Measurements from ENCODE around the gene CDK5RAP3. TPM values are rescaled to one million over a fixed set of nuclear protein-coding genes. Genes with fewer than 3 reads are reported as not detected.
"Not testable (repeated sequence)": the region's sequence is repeated elsewhere in the genome, so short reads cannot be mapped to it uniquely, and the experiment has no call there.

The CDK5RAP3 gene
- total RNA-seq, 1 donor: 52.3 TPM

GRCh38 chr17:48012151-48012520, 41.2 kb downstream of the CDK5RAP3 start:
- H3K9me3 ChIP-seq (ENCODE audit: low read depth, low read length): no peaks in the 10 kb centered on the region
- peaks cover 29% of the 10 kb centered on the region for H3K27me3 ChIP-seq (ENCODE audit: insufficient read depth, low read length)
- H3K4me1 ChIP-seq (ENCODE audit: insufficient read depth, low read length): peaks cover 35% of the 10 kb centered on the region
- H3K4me3 ChIP-seq (ENCODE audit: low read length): peak overlapping the region; percentile 15

- H3K4me3 ChIP-seq (ENCODE audit: low read length): no peak overlapping the region
- H3K4me1 ChIP-seq (ENCODE audit: insufficient read depth, low read length): peaks cover 35% of the 10 kb centered on the region
- H3K27me3 ChIP-seq (ENCODE audit: insufficient read depth, low read length): peaks cover 28% of the 10 kb centered on the region
Observed at GRCh38 chr17:48012654-48013053, 41.7 kb downstream of the CDK5RAP3 start.

GRCh38 chr17:48013876-48014594, 43.1 kb downstream of the CDK5RAP3 start:
- Histone ChIP-seq H3K9me3 (ENCODE audit: low read depth, low read length) (no peaks in the 10 kb centered on the region), H3K27me3 (ENCODE audit: insufficient read depth, low read length) (peaks cover 22% of the 10 kb centered on the region), H3K4me3 (ENCODE audit: low read length) (no peak overlapping the region), H3K4me1 (ENCODE audit: insufficient read depth, low read length) (peaks cover 42% of the 10 kb centered on the region)

More at GRCh38 chr17:48012654-48013053, 41.7 kb downstream of the CDK5RAP3 start:
- H3K9me3 ChIP-seq (ENCODE audit: low read depth, low read length): no peaks in the 10 kb centered on the region

- peaks cover 42% of the 10 kb centered on the region for H3K4me1 ChIP-seq (ENCODE audit: insufficient read depth, low read length)
- H3K4me3 ChIP-seq (ENCODE audit: low read length): no peak overlapping the region
- no peaks in the 10 kb centered on the region for H3K9me3 ChIP-seq (ENCODE audit: low read depth, low read length)
- peaks cover 20% of the 10 kb centered on the region for H3K27me3 ChIP-seq (ENCODE audit: insufficient read depth, low read length)
Observed at GRCh38 chr17:48014595-48015111, 43.7 kb downstream of the CDK5RAP3 start.

- no peaks in the 10 kb centered on the region for H3K9me3 ChIP-seq (ENCODE audit: low read depth, low read length)
- H3K27me3 ChIP-seq (ENCODE audit: insufficient read depth, low read length): peaks cover 21% of the 10 kb centered on the region
- H3K4me3 ChIP-seq (ENCODE audit: low read length): no peak overlapping the region
- peaks cover 45% of the 10 kb centered on the region for H3K4me1 ChIP-seq (ENCODE audit: insufficient read depth, low read length)
Observed at GRCh38 chr17:48016112-48016511, 45.2 kb downstream of the CDK5RAP3 start.

GRCh38 chr17:48017817-48018158, 46.9 kb downstream of the CDK5RAP3 start:
- Histone ChIP-seq H3K27me3 (ENCODE audit: insufficient read depth, low read length) (peaks cover 22% of the 10 kb centered on the region), H3K4me1 (ENCODE audit: insufficient read depth, low read length) (peaks cover 45% of the 10 kb centered on the region)
- H3K4me3 ChIP-seq (ENCODE audit: low read length); H3K9me3 ChIP-seq (ENCODE audit: low read depth, low read length): not testable (repeated sequence)

- peaks cover 12% of the 10 kb centered on the region for H3K27me3 ChIP-seq (ENCODE audit: insufficient read depth, low read length)
- H3K9me3 ChIP-seq (ENCODE audit: low read depth, low read length): no peaks in the 10 kb centered on the region
- H3K4me3 ChIP-seq (ENCODE audit: low read length): no peak overlapping the region
- peaks cover 71% of the 10 kb centered on the region for H3K4me1 ChIP-seq (ENCODE audit: insufficient read depth, low read length)
Observed at GRCh38 chr17:48021934-48022333, 51.0 kb downstream of the CDK5RAP3 start.

GRCh38 chr17:48022901-48023300, 52.0 kb downstream of the CDK5RAP3 start:
- Histone ChIP-seq H3K4me3 (ENCODE audit: low read length) (no peak overlapping the region), H3K4me1 (ENCODE audit: insufficient read depth, low read length) (peaks cover 62% of the 10 kb centered on the region), H3K27me3 (ENCODE audit: insufficient read depth, low read length) (peaks cover 12% of the 10 kb centered on the region), H3K9me3 (ENCODE audit: low read depth, low read length) (no peaks in the 10 kb centered on the region)

GRCh38 chr17:48023400-48024148, 52.7 kb downstream of the CDK5RAP3 start:
- H3K27me3 ChIP-seq (ENCODE audit: insufficient read depth, low read length): peaks cover 12% of the 10 kb centered on the region
- no peaks in the 10 kb centered on the region for H3K9me3 ChIP-seq (ENCODE audit: low read depth, low read length)
- peak overlapping the region; percentile 35 for H3K4me3 ChIP-seq (ENCODE audit: low read length)
- peaks cover 55% of the 10 kb centered on the region for H3K4me1 ChIP-seq (ENCODE audit: insufficient read depth, low read length)

- peaks cover 54% of the 10 kb centered on the region for H3K4me1 ChIP-seq (ENCODE audit: insufficient read depth, low read length)
- H3K4me3 ChIP-seq (ENCODE audit: low read length): peak overlapping the region; percentile 35
- H3K9me3 ChIP-seq (ENCODE audit: low read depth, low read length): no peaks in the 10 kb centered on the region
- peaks cover 12% of the 10 kb centered on the region for H3K27me3 ChIP-seq (ENCODE audit: insufficient read depth, low read length)
Observed at GRCh38 chr17:48024149-48025039, 53.5 kb downstream of the CDK5RAP3 start.

GRCh38 chr17:48025040-48025903, 54.4 kb downstream of the CDK5RAP3 start:
- Histone ChIP-seq H3K27me3 (ENCODE audit: insufficient read depth, low read length) (peaks cover 12% of the 10 kb centered on the region), H3K4me1 (ENCODE audit: insufficient read depth, low read length) (peaks cover 54% of the 10 kb centered on the region)

GRCh38 chr17:48025904-48026501, 55.1 kb downstream of the CDK5RAP3 start:
- no peaks in the 10 kb centered on the region for H3K9me3 ChIP-seq (ENCODE audit: low read depth, low read length)
- H3K4me1 ChIP-seq (ENCODE audit: insufficient read depth, low read length): peaks cover 51% of the 10 kb centered on the region
- peaks cover 14% of the 10 kb centered on the region for H3K27me3 ChIP-seq (ENCODE audit: insufficient read depth, low read length)
- no peak overlapping the region for H3K4me3 ChIP-seq (ENCODE audit: low read length)

More at GRCh38 chr17:48025040-48025903, 54.4 kb downstream of the CDK5RAP3 start:
- no peaks in the 10 kb centered on the region for H3K9me3 ChIP-seq (ENCODE audit: low read depth, low read length)
- peak overlapping the region; percentile 35 for H3K4me3 ChIP-seq (ENCODE audit: low read length)

- Histone ChIP-seq H3K9me3 (ENCODE audit: low read depth, low read length) (no peaks in the 10 kb centered on the region), H3K27me3 (ENCODE audit: insufficient read depth, low read length) (peaks cover 13% of the 10 kb centered on the region), H3K4me3 (ENCODE audit: low read length) (no peak overlapping the region), H3K4me1 (ENCODE audit: insufficient read depth, low read length) (peaks cover 44% of the 10 kb centered on the region)
Observed at GRCh38 chr17:48026502-48027321, 55.8 kb downstream of the CDK5RAP3 start.
